Measurements from ENCODE around the gene FRY.

GRCh38 chr13:32305646-32306045 lies 274.1 kb downstream of the FRY start:
- TF ChIP-seq CREB5 (CRISPR knock-in tag; IDR thresholded peaks at IDR 0.05; ENCODE audit: low read depth), result no peak
- TF ChIP-seq ZNF8 (CRISPR knock-in tag; IDR thresholded peaks at IDR 0.05), result no peak
- no peak for TF ChIP-seq TCF4 (CRISPR knock-in tag; IDR thresholded peaks at IDR 0.05; ENCODE audit: borderline replicate concordance)
- no peak for TF ChIP-seq PATZ1 (CRISPR knock-in tag; IDR thresholded peaks at IDR 0.05; ENCODE audit: borderline replicate concordance)

Measured in SK-N-SH treated with all-trans-retinoic acid at 6 μM for 48 hours (cell line).